ENCODE measurements around the gene SMAP2.
"Not testable (repeated sequence)": the region's sequence is repeated elsewhere in the genome, so short reads cannot be mapped to it uniquely, and the experiment has no call there.

The SMAP2 gene

DNA sequence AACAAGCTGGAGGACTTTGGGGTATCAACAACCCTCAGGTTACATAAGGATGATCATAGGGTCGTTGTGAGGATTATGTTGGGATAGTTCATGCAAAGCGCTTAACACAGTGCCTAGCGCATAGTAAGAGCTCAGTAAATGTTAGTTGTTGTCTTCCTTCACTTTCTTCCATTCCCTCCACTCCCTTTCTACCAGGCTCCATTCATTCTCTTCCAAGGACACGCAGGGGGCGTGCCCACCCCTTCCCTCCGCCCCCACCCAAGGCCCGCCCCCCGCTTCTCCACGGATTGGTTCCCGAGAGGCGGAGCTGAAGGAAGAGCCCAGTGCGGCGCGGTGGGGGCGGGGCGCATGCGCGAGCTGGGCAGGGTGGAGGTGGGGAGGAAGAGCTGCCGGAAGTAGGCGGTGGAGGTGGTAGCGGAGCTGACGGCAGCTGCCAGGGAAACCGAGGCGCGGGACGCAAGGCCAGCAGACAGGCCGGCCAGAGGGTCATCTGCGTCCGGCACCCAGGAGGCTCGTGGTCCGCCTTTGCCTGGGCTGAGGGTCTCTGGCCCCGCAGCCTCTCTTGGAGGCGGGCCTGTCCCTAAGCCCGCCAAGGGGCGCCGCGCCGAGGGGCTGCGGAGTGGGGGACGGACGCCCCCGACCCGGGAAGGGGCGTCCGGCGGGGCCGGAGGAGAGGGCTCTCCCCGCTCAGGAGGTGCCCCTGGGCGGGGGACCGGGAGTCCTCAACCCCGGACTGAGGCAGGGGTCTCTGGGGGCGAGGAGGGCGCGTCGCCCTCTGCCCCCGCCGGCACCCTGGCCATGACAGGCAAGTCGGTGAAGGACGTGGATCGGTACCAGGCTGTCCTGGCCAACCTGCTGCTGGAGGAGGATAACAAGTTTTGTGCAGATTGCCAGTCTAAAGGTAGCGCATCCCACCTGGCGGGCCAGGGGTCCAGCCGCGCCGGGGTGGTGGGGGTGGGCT is at the start of gene SMAP2:
SMAP2 (plus strand) TSS at position 405 of the 961 bp plus-strand sequence; CDS start at position 799, 394 bp downstream.
- peak; percentile 88 to 93 for DNase-seq

GRCh38 chr1:40331403-40331802 is 42.1 kb upstream of the SMAP2 start:
- DNase-seq, result not testable (repeated sequence)

GRCh38 chr1:40332695-40333094 is 40.8 kb upstream of the SMAP2 start:
- DNase-seq, result no peak

DNA sequence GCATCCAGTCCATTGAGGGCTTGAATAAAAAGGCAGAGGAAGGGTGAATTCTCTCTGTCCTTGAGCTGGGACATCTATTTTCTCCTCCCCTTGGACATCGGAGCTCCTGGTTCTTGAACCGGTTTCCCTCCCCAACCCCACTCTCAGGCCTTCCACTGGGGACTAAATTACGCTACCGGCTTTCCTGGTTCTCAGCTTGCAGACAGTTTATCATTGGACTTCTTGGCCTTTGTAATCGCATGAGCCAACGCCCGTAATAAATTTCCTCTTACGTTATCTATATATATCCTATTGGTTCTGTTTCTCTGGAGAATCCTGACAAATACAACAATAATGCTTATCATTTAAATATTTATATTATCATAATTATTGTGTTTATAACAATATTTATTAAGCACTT is 36.1 kb upstream of the SMAP2 start:
- no peak for DNase-seq

DNA sequence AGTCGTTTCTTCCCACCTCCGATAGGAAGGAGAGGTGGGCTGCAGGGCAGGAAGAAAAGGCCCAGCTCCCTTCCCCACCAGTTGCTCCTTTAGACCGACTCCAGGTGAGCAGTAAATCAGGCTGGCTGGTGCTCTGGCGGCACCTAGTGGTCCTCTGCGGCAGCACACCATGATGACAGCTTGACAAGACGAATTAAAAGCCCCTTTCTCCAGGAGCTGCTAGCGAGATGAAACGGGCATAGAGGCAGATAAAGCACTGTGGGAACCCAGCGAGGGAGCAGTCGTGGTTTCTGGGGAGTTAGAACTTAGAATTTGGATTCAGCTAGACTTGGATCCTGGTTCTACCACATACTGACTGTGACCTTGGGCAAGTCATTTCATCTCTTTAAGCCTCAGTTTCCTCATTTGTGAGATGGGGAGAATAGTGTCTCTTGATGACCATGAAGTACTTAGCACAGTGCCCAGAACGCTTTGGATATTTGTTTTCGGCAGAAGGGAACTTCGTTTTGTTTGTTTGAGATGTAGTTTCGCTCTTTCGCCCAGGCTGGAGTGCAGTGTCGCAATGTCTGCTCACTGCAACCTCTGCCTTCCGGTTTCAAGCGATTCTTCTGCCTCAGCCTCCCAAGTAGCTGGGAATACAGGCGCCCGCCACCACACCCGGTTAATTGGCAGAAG is 34.6 kb upstream of the SMAP2 start:
- DNase-seq, result peak; percentile 59 to 66

- DNase-seq, result no peak
Measured at GRCh38 chr1:40339420-40340323, 33.9 kb upstream of the SMAP2 start.

DNA sequence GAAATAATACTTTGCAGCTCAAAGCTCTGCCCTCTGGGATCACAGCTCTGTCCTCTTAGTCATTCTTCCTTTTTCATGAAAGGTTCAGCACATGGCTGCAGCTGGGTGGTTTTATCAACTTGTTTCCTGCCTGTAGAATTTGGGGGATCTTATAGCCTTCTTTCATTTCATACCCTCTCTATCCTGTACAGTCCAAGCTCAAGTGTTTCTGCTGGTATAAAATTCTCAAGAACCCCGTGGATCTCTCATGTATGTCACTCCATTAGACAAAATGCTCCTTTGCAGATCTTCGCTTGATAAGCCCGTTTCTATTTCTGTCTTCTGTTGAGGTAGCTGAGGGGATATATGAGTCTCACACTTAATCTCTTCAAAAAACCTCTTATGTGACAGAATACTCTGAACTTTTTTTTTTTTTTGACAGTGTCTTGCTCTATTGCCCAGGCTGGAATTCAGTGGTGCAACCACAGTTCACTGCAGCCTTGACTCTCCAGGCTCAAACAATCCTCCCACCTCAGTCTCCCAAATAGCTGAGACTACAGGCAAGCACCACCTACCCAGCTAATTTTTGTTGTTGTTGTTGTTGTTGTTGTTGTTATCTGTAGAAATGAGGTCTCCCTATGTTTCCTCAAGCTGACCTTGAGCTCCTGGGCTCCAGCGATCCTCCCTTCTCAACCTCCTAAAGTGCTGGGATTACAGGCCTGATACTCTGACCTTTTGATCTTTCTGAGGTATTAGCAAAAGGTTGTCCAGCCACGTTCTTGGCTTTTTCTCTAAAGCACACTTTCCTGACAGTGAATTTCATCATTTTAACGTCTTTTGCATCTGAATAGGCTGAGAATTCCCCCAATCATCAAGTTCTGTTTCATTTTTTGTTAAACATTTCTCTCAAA is 31.8 kb upstream of the SMAP2 start:
- no peak for DNase-seq

- DNase-seq, result not testable (repeated sequence)
Measured at GRCh38 chr1:40342381-40342717, 31.2 kb upstream of the SMAP2 start.

GRCh38 chr1:40344597-40344996 is 28.9 kb upstream of the SMAP2 start:
- no peak for DNase-seq

DNA sequence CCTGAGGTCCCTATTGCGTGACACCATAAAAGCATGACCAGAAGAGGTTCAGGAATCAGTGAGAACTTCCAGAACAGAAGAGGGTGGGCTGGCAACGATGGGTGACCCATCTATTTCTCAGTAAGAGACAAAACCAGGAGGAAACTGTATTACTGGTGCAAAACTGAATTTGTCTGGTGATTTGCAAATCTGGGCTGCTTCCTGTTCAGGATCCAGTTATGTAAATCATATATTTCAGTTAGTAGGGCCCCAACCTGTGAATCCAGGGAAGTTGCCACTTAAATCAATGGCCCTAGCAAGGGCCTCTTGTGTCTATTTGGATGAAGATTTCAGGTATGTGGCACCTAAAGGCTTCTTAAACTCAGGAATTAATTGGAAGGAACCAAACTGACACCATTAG is 23.1 kb upstream of the SMAP2 start:
- no peak for DNase-seq

DNA sequence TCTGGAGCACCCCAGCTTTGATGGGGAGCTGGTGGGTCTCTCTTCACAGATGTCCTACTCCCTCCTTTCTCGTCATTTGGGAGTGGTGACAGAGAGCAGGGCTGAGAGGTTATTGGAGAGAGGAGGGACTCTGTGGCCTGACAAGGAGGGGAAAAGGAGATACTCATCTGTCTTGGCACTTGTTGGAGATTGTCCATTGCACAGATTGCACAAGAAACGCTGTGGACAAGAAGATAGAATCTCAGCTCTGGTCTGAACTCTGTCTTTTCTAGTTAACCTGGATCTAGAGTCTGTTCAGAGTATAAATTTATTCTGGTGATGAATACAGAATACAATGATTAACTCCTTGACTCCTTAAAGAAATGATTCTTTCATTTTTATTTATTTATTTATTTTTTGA is 22.4 kb upstream of the SMAP2 start:
- DNase-seq, result no peak

DNA sequence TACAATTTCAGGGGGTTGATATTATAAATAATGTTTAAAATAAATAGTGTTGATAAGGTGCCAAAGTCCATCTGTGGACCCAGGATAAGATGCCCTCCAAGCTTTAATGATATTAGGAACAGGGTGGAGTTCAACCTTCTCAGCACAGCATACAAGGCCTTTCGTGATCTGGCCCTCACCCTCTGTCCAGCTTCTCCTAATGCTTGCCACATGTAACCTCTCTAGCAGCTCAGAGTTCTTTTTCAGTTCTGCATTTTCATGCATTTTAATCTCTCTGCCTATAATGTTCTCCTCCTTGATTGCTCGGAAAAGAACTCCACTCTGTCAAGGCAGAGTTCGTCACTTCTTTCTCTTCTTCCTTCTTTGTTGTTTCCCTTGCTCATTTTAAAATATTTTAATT is 21.4 kb upstream of the SMAP2 start:
- no peak for DNase-seq

- DNase-seq, result no peak
Measured at GRCh38 chr1:40353082-40353481, 20.4 kb upstream of the SMAP2 start.

GRCh38 chr1:40357625-40358024 is 15.9 kb upstream of the SMAP2 start:
- no peak for DNase-seq

DNA sequence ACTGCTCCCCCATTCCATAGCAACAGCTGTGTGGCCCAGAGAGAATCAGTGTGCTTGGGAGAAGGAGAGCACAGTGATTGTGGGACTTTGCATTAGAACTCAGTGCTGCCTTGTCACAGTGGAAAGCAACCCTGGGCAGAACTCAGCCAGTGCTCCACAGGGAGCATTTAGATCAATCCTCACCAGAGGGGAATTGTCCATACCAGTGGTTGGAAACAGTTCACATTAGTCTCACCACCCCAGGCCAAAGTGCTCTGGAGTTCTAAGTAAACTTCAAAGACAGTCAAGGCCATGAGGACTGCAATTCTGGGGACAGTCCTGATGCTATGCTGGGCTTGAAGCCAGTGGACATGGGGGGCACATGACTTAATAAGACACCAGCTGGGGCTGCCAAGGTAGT is 12.9 kb upstream of the SMAP2 start:
- no peak for DNase-seq

DNA sequence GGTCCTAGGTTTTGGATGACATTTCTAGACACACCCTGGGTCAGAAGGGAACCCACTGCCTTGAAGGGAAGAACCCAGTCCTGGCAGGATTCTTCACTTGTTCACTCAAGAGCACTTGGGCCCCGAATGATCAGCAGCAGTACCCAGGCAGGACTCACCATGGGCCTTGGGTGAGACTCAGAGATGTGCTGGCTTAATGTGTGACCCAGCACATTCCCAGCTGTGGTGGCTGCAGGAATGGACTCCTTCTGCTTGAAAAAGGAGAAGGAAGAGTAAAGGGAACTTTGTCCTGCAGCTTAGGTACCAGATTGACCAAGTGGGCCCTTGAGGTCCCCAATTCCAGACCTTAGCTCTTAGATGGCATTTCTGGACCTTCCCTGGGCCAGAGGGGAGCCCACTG is 12.3 kb upstream of the SMAP2 start:
- DNase-seq, result no peak

- DNase-seq, result no peak
Measured at GRCh38 chr1:40361637-40362036, 11.9 kb upstream of the SMAP2 start.

- DNase-seq, result no peak
Measured at GRCh38 chr1:40362199-40362598, 11.3 kb upstream of the SMAP2 start.

DNA sequence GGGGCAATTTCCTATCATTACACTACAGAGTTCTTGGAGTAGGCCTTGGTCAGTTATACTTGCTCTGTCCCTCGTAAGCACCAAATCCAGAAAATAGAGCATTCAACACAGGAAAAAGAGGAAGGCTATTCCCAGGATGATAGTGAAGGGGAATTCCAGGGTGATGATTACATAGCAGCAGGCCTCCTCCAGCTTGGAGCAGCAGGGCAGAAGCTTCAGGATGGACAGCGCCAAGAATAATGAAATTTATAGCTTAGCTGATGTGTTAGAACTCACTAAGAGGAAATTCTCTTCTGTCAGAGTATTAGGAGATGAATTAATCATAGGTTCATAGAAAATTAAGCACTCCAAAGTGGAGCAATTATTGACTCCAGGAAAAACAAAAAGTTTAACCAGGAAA is 10.8 kb upstream of the SMAP2 start:
- DNase-seq, result no peak

- DNase-seq, result no peak
Measured at GRCh38 chr1:40363721-40364120, 9.8 kb upstream of the SMAP2 start.

DNA sequence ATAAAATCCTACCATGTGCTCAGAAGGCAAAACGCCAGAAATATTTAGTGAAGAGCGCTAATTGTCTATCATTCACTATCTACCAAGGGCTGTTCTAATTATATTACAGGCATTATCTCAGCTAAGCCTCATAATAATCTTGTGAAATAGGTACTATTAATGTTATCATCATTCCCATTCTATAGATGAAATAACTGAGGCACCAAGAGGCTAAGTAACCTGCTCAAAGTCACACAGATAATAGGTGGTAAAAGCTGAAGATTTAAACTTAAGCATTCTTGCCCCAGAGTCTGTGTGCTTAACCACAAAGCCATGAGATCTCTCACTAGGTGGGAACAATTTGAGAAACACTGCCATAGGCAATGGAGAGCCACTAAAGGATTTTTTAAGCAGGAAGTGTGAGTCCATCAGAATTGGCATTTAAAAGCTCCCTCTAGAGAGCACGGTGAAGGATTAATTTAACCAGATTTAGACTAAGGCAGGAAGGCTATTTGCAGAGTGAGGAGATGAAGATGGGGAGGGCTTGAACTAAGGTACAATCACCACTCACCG is 1.7 kb upstream of the SMAP2 start:
- no peak for DNase-seq

Measured in NCI-H1930 (cell line).